GM18498 (cell line): ENCODE measurements around the gene PPP1R12B.
"Not testable (repeated sequence)": the region's sequence is repeated elsewhere in the genome, so short reads cannot be mapped to it uniquely, and the experiment has no call there.

Experiments
- ATAC-seq: cut with Tn5 transposase; IDR thresholded peaks from one replicate; pipeline ENCODE4 v1.9.1; 2021; ENCODE audit warnings: mild to moderate bottlenecking, moderate library complexity; ENCODE audit not compliant: unreplicated experiment

The PPP1R12B gene

GRCh38 chr1:202438393-202439174 lies 90.1 kb downstream of the PPP1R12B start:
- no peak for ATAC-seq

DNA sequence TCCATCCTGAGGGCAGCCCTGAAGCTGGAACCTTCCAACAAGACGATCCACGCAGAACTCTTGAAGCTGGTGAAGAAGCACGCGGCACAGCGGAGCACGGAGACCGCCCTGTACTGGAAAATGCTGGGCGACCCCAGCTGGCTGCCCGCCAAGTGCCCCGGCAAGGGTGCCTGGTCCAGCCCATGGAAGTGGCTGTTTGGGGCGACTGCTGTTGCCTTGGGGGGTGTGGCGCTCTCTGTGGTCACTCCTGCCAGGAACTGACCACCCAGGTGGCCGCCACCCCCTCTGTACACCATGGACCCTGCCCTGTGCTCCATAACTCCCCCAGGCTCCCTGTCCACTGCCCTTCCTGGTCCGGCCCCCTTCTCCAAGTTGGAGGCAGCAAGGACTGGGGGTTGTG lies 90.8 kb downstream of the PPP1R12B start:
- ATAC-seq = no peak

DNA sequence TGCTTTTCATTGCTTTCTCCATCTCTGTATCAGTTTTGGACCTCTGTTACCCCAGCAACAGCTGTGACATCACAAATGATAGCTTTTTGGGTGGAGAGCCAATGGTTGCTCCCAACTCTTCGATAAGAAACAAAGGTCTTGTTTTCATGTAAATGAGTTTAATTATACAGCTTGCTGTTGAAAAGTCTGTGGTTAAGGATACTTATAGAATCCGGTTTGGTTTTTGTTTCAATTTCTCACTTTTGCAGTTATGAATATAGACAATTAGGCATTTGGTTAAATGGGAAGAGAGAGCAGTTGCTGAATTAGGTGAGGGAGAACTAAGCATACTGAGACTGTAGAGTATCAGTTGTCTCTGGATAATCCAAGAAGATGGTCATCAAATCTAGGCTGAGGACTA lies 99.6 kb downstream of the PPP1R12B start:
- not testable (repeated sequence) for ATAC-seq

DNA sequence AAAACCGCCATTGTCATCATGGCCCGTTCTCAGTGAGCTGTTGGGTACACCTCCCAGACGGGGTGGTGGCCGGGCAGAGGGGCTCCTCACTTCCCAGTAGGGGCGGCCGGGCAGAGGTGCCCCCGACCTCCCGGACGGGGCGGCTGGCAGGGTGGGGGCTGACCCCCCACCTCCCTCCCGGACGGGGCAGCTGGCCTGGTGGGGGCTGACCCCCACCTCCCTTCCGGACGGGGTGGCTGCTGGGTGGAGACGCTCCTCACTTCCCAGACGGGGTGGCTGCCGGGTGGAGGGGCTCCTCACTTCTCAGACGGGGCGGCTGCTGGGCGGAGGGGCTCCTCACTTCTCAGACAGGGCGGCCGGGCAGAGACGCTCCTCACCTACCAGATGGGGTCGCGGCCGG lies 103.1 kb downstream of the PPP1R12B start:
- ATAC-seq = not testable (repeated sequence)

DNA sequence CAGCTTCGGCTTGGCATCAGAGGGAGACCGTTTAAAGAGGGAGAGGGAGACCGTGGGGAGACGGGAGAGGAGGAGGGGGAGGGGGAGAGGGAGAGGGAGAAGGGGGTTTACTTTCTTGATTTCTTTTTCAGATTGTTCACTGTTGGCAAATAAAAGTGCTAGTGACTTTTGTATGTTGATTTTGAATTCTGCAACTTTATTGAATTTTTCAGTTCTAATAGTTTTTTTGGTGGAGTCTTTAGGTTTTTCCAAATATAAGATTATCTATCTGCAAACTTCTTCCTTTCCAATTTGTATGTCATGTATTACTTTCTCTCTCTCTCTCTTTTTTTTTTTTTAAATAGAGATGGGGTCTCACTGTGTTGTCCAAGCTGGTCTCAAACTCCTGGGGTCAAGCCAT lies 104.0 kb downstream of the PPP1R12B start:
- no peak for ATAC-seq

DNA sequence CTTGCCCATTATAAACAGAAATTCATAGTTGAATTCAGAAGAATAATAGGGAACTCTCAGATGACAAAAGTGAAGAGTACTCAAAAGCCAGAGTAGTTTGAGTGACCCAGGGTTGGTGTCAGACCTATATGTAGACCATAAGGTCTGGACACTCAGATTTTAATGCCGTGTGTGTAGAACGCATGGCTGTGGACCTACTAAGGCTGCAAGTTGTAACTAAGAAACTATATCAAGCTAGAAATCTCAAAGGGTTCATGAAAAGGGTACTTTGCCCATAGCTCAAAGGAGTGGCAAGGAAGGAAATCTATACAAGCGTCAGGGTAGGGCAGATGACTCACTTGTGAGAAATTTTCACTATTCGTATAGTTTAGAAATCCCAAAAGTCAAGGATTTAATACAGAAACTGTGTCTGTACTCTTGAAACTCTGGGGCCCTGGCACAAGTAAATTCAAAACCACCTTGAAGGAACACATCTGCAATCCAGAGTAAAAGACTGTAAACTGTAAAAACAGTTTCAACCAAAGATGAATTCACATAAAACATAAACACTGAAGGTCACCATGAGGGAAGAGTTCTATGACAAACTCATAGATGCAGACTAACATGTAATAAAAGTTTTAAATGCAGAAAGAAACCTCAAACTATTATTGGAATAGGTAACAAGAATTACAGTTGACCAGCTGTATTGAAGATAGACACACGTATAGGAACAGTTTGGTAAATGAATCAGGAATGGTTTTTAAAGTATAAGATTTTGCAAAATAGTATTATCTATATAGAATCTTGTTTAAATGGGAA lies 108.1 kb downstream of the PPP1R12B start:
- ATAC-seq = not testable (repeated sequence)

- not testable (repeated sequence) for ATAC-seq
Measured at GRCh38 chr1:202458651-202459050, 110.2 kb downstream of the PPP1R12B start.

DNA sequence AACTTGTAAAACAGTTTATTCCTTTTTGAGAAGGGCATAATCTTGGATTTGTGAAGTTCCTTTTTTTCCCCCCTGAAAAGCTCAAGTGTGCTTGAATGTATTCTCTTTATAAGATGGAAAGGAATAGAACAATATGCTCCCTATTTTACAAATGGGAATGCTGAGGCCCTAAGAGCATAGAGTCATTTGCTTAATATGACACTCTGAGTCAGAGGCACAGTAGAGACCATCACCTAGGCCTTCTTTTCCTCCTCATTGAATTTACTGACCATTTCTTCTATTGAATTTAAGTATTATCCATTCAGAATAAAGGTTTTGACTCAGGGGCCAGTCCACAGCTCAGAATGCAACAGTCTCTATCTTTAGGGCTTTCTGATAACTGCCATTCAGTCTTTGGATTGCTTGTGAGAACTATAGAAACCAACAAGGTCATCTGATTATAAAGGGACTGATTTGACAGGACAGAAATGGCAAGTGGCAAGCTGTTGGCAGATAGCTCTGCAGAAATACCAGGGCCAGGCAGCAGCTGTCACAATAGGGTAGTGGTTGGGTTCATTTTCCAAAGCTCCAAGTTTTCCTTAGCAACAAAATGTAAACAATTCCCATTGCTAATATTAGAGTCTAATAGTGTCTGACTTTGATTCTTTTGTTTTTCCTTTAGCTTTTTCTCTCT lies 111.1 kb downstream of the PPP1R12B start:
- not testable (repeated sequence) for ATAC-seq

DNA sequence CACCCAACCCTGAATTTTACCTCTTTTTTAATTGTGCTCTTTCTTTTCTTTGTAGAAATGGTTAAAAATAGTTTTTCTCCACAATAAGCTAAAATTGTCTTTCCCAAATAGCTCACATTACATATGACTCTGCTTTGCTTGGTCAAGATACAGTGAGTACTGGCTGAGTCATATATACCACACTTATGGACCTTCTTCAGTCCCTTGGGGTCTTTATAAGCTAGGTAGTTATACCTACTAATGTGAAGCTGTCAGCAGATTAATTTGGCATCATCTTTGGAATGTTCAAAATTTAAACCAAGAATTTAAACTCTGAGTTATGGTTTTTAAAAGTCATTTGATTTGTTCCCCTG lies 111.6 kb downstream of the PPP1R12B start:
- ATAC-seq = not testable (repeated sequence)

GRCh38 chr1:202462342-202463076 lies 114.0 kb downstream of the PPP1R12B start:
- no peak for ATAC-seq

DNA sequence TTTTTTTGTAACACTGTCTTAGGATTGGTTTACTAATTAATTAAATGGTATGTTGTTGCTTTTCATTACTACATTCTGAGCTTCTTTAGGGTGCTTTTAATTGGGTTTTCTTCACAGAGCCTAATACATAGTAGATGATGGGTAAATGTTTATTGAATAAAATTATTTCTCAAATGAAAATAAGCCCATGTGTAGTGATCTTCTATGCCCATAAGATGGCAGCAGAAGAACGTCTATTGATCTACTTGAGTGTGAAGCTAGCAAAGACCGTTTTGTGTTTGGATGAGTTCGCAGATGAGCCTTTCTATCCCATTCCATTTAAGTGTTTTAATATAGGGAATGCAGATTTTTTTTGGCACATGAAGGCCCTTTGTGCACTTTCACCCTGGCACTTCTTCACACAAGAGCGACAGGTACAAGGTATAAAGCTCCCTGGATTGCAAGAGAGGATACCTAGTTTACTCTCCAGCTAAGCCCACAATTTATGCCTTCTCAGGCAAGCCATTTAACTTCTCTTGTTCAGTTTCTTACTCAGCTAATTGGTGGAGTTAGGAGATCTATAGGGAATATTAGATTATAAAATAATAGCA lies 115.7 kb downstream of the PPP1R12B start:
- ATAC-seq = not testable (repeated sequence)

GRCh38 chr1:202465644-202466270 lies 117.3 kb downstream of the PPP1R12B start:
- ATAC-seq = not testable (repeated sequence)

GRCh38 chr1:202466339-202466738 lies 117.8 kb downstream of the PPP1R12B start:
- ATAC-seq = not testable (repeated sequence)

DNA sequence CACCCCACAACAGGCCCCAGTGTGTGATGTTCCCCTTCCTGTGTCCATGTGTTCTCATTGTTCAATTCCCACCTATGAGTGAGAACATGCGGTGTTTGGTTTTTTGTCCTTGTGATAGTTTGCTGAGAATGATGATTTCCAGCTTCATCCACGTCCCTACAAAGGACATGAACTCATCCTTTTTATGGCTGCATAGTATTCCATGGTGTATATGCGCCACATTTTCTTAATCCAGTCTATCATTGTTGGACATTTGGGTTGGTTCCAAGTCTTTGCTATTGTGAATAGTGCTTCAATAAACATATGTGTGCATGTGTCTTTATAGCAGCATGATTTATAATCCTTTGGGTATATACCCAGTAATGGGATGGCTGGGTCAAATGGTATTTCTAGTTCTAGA lies 118.9 kb downstream of the PPP1R12B start:
- not testable (repeated sequence) for ATAC-seq

GRCh38 chr1:202468695-202469094 lies 120.2 kb downstream of the PPP1R12B start:
- not testable (repeated sequence) for ATAC-seq

DNA sequence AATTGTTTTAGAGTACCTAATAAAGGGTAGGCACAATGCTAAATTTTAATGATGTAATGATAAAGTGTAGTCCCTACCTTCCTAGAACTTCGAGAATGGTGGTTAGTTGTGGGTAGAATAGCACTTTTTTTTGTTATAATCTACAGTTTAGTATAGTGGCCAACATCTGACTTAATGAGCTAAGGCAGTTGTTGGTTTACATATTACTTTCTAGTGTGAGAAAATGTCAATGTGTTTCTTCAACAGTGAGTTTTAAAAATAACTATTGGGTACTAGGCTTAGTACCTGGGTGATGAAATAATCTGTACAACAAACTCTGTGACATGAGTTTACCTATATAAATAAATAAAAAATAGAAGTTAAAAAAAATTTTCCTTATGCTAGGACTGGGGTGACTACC lies 120.6 kb downstream of the PPP1R12B start:
- ATAC-seq = not testable (repeated sequence)

- no peak for ATAC-seq
Measured at GRCh38 chr1:202471246-202471645, 122.7 kb downstream of the PPP1R12B start.

DNA sequence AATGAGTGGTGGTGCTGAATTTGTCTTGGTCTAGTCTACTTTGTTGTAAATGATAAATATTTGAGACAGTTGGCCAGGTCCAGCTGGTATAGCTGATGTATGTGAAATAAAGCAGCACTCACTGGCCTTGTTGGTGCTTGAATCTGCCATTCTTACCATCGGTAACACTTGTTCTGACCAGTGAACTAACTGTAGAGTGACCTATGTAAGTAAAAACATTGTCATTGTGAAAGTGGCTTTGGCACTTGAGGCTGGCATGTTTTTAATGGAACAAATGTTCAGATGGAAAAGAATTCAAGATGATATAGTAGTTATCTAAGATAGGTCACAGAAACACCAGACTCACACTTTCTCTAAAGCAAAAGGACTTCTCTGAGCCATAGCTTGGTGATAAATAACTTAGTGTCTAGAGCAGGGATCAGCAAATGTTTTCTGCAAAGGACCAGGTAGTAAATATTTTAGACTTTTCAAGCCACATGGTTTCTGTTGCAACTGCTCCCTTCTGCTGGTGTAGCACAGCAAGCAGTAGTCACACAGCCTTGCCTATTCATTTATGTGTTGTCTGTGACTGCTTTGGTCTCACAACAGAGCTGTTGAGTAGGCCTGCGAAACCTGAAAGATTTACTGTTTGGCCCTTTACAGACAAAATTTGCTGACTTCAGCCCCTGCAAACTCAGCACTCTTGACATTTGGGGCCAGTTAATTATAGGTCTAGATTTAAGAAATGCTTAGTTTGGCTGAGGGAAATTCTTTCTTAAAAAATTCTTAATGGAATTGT lies 124.0 kb downstream of the PPP1R12B start:
- ATAC-seq = not testable (repeated sequence)
